ENCODE results near the gene SLC44A3. TPM values are rescaled to one million over a fixed set of nuclear protein-coding genes. Genes with fewer than 3 reads are reported as not detected.

SLC44A3 gene
- total RNA-seq, 2 donors from 2014 or later = 17.8 to 32.9 TPM

- Histone ChIP-seq H3K27ac (peak overlapping the region; percentile 83 to 93 (median 87)), H3K9me3 (no peaks in the 10 kb centered on the region), H3K36me3 (replicated peaks in 1 of 2; ENCODE audit: insufficient read depth in 1 of 2, low read depth in 2 of 2) (no peaks in the 10 kb centered on the region), H3K4me3 (no peak overlapping the region), H3K4me1 (peaks cover 50% of the 10 kb centered on the region), H3K27me3 (no peaks in the 10 kb centered on the region)
- DNase-seq = peak; percentile 41 to 68 (median 52)
- 17 to 24% methylated on average over 9 of the region's 9 CpGs for WGBS, 2 donors
- intact Hi-C loops (cut with DNase I) = no loop called here
- TF ChIP-seq POLR2A (IDR thresholded peaks at IDR 0.05) (no peak), CTCF (IDR thresholded peaks at IDR 0.05) (no peak)
- ATAC-seq = peak; percentile 60
These were observed 44.7 kb downstream of the SLC44A3 start for GRCh38 chr1:94864821-94865220.

GRCh38 chr1:94865360-94865759 lies 45.2 kb downstream of the SLC44A3 start:
- peaks cover 50% of the 10 kb centered on the region for H3K4me1 ChIP-seq
- H3K27me3 ChIP-seq = no peaks in the 10 kb centered on the region
- TF ChIP-seq POLR2A (IDR thresholded peaks at IDR 0.05) (peak in 1 of 3 donors; percentile 18), CTCF (IDR thresholded peaks at IDR 0.05) (no peak)
- H3K4me3 ChIP-seq = no peak overlapping the region
- WGBS, 2 donors = 10 to 16% methylated on average over 4 of the region's 4 CpGs
- intact Hi-C loops (cut with DNase I) = no loop called here
- H3K27ac ChIP-seq = peak overlapping the region; percentile 83 to 93 (median 87)
- ATAC-seq (peak; percentile 60), DNase-seq (peak; percentile 32 to 74 (median 54))
- no peaks in the 10 kb centered on the region for H3K36me3 ChIP-seq (replicated peaks in 1 of 2; ENCODE audit: insufficient read depth in 1 of 2, low read depth in 2 of 2)
- no peaks in the 10 kb centered on the region for H3K9me3 ChIP-seq

GRCh38 chr1:94866164-94866807 lies 46.1 kb downstream of the SLC44A3 start:
- Histone ChIP-seq H3K27ac (peak overlapping the region; percentile 59 to 93 (median 87)), H3K4me1 (peaks cover 50% of the 10 kb centered on the region), H3K27me3 (no peaks in the 10 kb centered on the region), H3K9me3 (no peaks in the 10 kb centered on the region), H3K36me3 (replicated peaks in 1 of 2; ENCODE audit: insufficient read depth in 1 of 2, low read depth in 2 of 2) (peaks cover 0 to 2% of the 10 kb centered on the region in 2 donors), H3K4me3 (no peak overlapping the region)
- no peak for DNase-seq
- TF ChIP-seq CTCF (IDR thresholded peaks at IDR 0.05) (no peak), POLR2A (IDR thresholded peaks at IDR 0.05) (no peak)
- intact Hi-C loops (cut with DNase I) = no loop called here
- WGBS, 2 donors = 66 to 75% methylated on average over 4 of the region's 4 CpGs
- no peak for ATAC-seq

- intact Hi-C loops (cut with DNase I) = no loop called here
- TF ChIP-seq POLR2A (IDR thresholded peaks at IDR 0.05) = no peak
- TF ChIP-seq CTCF (IDR thresholded peaks at IDR 0.05) = no peak
These were observed 50.9 kb downstream of the SLC44A3 start for GRCh38 chr1:94871031-94871430.

More at GRCh38 chr1:94871031-94871430, 50.9 kb downstream of the SLC44A3 start:
- no peak for ATAC-seq
- Histone ChIP-seq H3K4me3 (no peak overlapping the region), H3K9me3 (no peaks in the 10 kb centered on the region), H3K4me1 (peaks cover 9% of the 10 kb centered on the region), H3K27me3 (no peaks in the 10 kb centered on the region), H3K27ac (no peak overlapping the region), H3K36me3 (replicated peaks in 1 of 2; ENCODE audit: insufficient read depth in 1 of 2, low read depth in 2 of 2) (peaks cover 0 to 8% of the 10 kb centered on the region in 2 donors)
- no peak for DNase-seq
- 78 to 95% methylated on average over 1 to 2 of the region's 2 CpGs for WGBS, 2 donors

Data from body of pancreas (tissue), 4 donors.